K562 (cell line): Measurements from ENCODE around the gene IFI6. TPM values are rescaled to one million over a fixed set of nuclear protein-coding genes. Genes with fewer than 3 reads are reported as not detected.

Source experiments
- ATAC-seq: fragments of 200-7000 bp; cut with Tn5 transposase; 3 replicates; pipeline ENCODE4 v1.9.1; 2020; ENCODE audit warnings: moderate library complexity
- BruUV-seq: library from RNA; stranded (reverse); fragments of 400-500 nt; replicated peaks from 2 replicates; lab custom pipeline; 2021; lab: Mats Ljungman, UMichigan
- CTCF ChIA-PET: fragments of 300-600 bp; formaldehyde crosslinking; extraction: SDS; loops from one replicate; lab custom pipeline; 2021; ENCODE audit warnings: low intra/inter-chr PET ratio; lab: Yijun Ruan, JAX
- POLR2A ChIA-PET: fragments of 300-600, 350-650 bp; sonication (Branson Sonifier 250); formaldehyde crosslinking; extraction: SDS; loops from one replicate; lab custom pipeline; 2021; ENCODE audit warnings: antibody characterized with exemption, inconsistent platforms; lab: Yijun Ruan, JAX
- DNase-seq, 4 experiments: peaks; one replicate each; pipeline versions ENCODE4 v3.0.0 to v3.0.0-alpha.2; 2011 to 2018; ENCODE audit warnings: low spot score in 3 of 4, mixed read lengths in 3 of 4; ENCODE audit errors: extremely low read depth in 1 of 4
- FAIRE-seq: peaks from 2 replicates; lab custom pipeline; 2011; peaks lifted over from hg19 to GRCh38; lab: Jason Lieb, UNC
- H2AFZ ChIP-seq: 2 replicates; pipeline ENCODE4 v1.6.0; 2011; ENCODE audit warnings: low read depth, low read length, control low read depth, inconsistent platforms
- H3K27ac ChIP-seq: fragments of 200-600 bp; 3 replicates; pipeline ENCODE4 v1.8.0; 2011; ENCODE audit warnings: low read depth, mild to moderate bottlenecking, control low read depth, inconsistent platforms, low read length, moderate library complexity, mixed read lengths; ENCODE audit errors: extremely low read depth
- H3K27me3 ChIP-seq, 2 experiments: fragments of 300-600 bp in 1 of 2; 2 replicates in 1 of 2; 3 replicates in 1 of 2; pipeline versions ENCODE4 v1.6.0 to v1.8.0; 2011; ENCODE audit warnings: inconsistent platforms in 2 of 2, low read length in 2 of 2, mild to moderate bottlenecking in 1 of 2, mixed read lengths in 1 of 2, moderate library complexity in 1 of 2; ENCODE audit not compliant: control insufficient read depth in 2 of 2, insufficient read depth in 2 of 2
- H3K36me3 ChIP-seq: fragments of 300-600 bp; 3 replicates; pipeline ENCODE4 v1.8.0; 2011; ENCODE audit warnings: mild to moderate bottlenecking, low read length, inconsistent platforms; ENCODE audit not compliant: control insufficient read depth, insufficient read depth
- H3K4me1 ChIP-seq, 2 experiments: fragments of 200-600 bp in 1 of 2; replicated peaks in 1 of 2; 2 replicates in 1 of 2; 3 replicates in 1 of 2; pipeline versions ENCODE4 v1.5.1 to v1.8.0; 2011; ENCODE audit warnings: inconsistent platforms in 2 of 2, low read length in 2 of 2, mild to moderate bottlenecking in 1 of 2, mixed read lengths in 1 of 2, moderate library complexity in 1 of 2; ENCODE audit not compliant: control insufficient read depth in 2 of 2, insufficient read depth in 2 of 2
- H3K4me2 ChIP-seq: 2 replicates; pipeline ENCODE4 v1.6.1; 2011; ENCODE audit warnings: low read length, control low read depth, inconsistent platforms, mixed read lengths; ENCODE audit not compliant: insufficient read depth
- H3K4me3 ChIP-seq: fragments of 200-600 bp; sonication (generic), shearing (Covaris generic); 2 replicates; pipeline ENCODE4 v1.5.1; 2016; ENCODE audit warnings: control low read depth, inconsistent platforms
- H3K79me2 ChIP-seq: fragments of 200-600 bp; 3 replicates; pipeline ENCODE4 v1.8.0; 2011; ENCODE audit warnings: low read length, inconsistent platforms; ENCODE audit not compliant: control insufficient read depth, insufficient read depth
- H3K9ac ChIP-seq, 2 experiments: 2 replicates each; pipeline versions ENCODE4 v1.6.0 to v1.6.1; 2011; ENCODE audit warnings: low read depth in 2 of 2, low read length in 2 of 2, control low read depth in 1 of 2, inconsistent platforms in 1 of 2, mild to moderate bottlenecking in 1 of 2, mixed read lengths in 1 of 2; ENCODE audit not compliant: insufficient read depth in 1 of 2
- H3K9me1 ChIP-seq: one replicate; pipeline ENCODE4 v1.6.0; 2011; ENCODE audit warnings: inconsistent platforms, mild to moderate bottlenecking, low read length, moderate library complexity; ENCODE audit not compliant: control insufficient read depth, insufficient read depth
- H3K9me3 ChIP-seq: replicated peaks from 2 replicates; pipeline ENCODE4 v1.5.1; 2011; ENCODE audit warnings: low read depth, low read length, inconsistent platforms; ENCODE audit not compliant: control insufficient read depth, insufficient read depth
- H4K20me1 ChIP-seq: replicated peaks from 2 replicates; pipeline ENCODE4 v1.6.1; 2011; ENCODE audit warnings: low read length, inconsistent platforms, mixed read lengths; ENCODE audit not compliant: control insufficient read depth, insufficient read depth
- IRF2 ChIP-seq: sonication (generic); formaldehyde crosslinking; IDR thresholded peaks from 2 replicates; pipeline ENCODE4 v1.8.1; 2022; ENCODE audit warnings: mild to moderate bottlenecking, missing genetic modification reagents
- LEF1 ChIP-seq: fragments of 450-650 bp; IDR thresholded peaks from 2 replicates; pipeline ENCODE4 v1.6.1; 2016; ENCODE audit warnings: mild to moderate bottlenecking
- ZFPM2 ChIP-seq: fragments of 250-450 bp; sonication (Bioruptor Pico); IDR thresholded peaks from 2 replicates; pipeline ENCODE4 v1.5.1; 2022; ENCODE audit warnings: mild to moderate bottlenecking
- WGBS: fragments of 100-300 bp; shearing (Covaris generic); methylation state at CpG from one replicate; pipeline ENCODE4 v1.1.6; 2016; ENCODE audit warnings: low coverage, mixed read lengths; ENCODE audit not compliant: insufficient coverage; ENCODE audit errors: missing lambda C conversion rate; 5-methylcytosine and 5-hydroxymethylcytosine counted together
- in situ Hi-C: fragments of 300-500 bp; cut with MboI; formaldehyde crosslinking; loops from 4 replicates; pipeline ENCODE4 v1.15.0; 2018; ENCODE audit warnings: inconsistent platforms, mixed read lengths
- intact Hi-C: fragments of 100-400 bp; cut with micrococcal nuclease; formaldehyde crosslinking; loops from 2 replicates; pipeline ENCODE4 v1.14.2; 2022
- polyA plus RNA-seq, 8 experiments: library from polyadenylated mRNA; depleted of rRNA in 4 of 8; stranded (reverse) in 5 of 8; unstranded in 3 of 8; fragments of >200 nt; fragmentation: Nextera tagmentation in 2 of 8; fragmentation: Illumina TruSeq in 1 of 8; extraction: Ambion mirVana in 2 of 8; extraction: Trizol in 1 of 8; gene quantifications; 2 replicates each; pipeline versions ENCODE4 v1.2.1 to v1.2.3, GENCODE V29; 2011 to 2014; ENCODE audit warnings: inconsistent platforms in 1 of 8, missing spikeins in 1 of 8
- total RNA-seq, 7 experiments: library from RNA; depleted of rRNA in 6 of 7; stranded (reverse); fragments of >200 nt in 6 of 7; fragmentation: Illumina TruSeq in 2 of 7; extraction: Trizol in 2 of 7; gene quantifications; 2 replicates each; pipeline versions ENCODE4 v1.2.1 to v1.2.3, GENCODE V29; 2011 to 2021; ENCODE audit warnings: low replicate concordance in 1 of 7
- TF ChIP-seq, protein P1 (sequence below), 2 experiments: fragments of 200-800 bp in 1 of 2; sonication (Bioruptor generic) in 1 of 2; sonication (generic) in 1 of 2; formaldehyde crosslinking in 1 of 2; IDR thresholded peaks in 1 of 2; conservative IDR thresholded peaks in 1 of 2; 2 replicates each; pipeline versions ENCODE4 v1.5.0 to v1.6.1; 2016 to 2020; ENCODE audit warnings: missing compliant biosample characterization in 1 of 2, missing genetic modification characterization in 1 of 2, missing genetic modification reagents in 1 of 2
- TF ChIP-seq, protein P2 (sequence below): sonication (generic); formaldehyde crosslinking; IDR thresholded peaks from 2 replicates; pipeline ENCODE4 v1.8.0; 2022; ENCODE audit warnings: mild to moderate bottlenecking, missing genetic modification reagents
- TF ChIP-seq, protein P3 (sequence below), 2 experiments: fragments of 450-650 bp; conservative IDR thresholded peaks; 2 replicates each; pipeline ENCODE4 v1.6.1; 2017; ENCODE audit warnings: mild to moderate bottlenecking in 2 of 2, moderate library complexity in 2 of 2
- TF ChIP-seq, protein P4 (sequence below): fragments of 450-650 bp; formaldehyde crosslinking; IDR thresholded peaks from 2 replicates; pipeline ENCODE4 v1.4.0; 2022; ENCODE audit warnings: missing genetic modification characterization

IFI6 gene
- total and polyA plus RNA-seq, 9 of the 15 experiments (the other 6 are each of a cell fraction or from before 2014, with no cell fraction given): 0.17 to 4.5 (median 2.2) TPM

DNA sequence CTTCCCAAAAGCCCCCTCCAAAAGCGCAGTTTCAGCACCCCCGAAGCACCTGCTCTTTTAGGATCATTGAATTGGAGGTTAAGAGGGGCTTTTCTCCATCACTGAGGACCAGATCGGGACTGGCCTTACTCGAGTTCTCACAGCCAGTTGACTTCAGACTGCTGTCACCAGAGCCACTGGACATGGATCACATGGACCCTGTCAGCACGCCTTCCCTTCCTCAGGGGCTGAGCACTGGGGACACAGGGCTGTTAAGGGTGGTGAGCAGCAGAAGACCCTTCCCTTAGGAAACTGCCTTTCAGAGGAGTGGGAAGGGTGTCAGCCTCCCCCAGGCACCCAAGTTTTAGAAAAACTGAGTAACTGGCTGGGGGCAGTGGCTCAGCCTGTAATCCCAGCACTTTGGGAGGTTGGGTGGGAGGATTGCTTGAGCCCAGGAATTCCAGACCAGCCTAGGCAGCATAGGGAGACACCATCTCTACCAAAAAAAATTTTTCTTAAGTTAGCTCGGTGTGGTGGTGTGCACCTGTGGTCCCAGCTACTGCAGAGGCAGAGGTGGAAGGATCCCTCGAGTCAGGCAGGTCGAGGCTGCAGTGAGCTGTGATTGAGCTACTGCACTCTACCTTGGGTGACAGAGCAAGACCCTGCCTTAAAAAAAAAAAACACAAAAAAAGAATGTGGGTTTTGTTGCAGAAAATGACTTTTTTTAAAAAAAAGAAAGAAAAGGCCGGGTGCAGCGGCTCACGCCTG, 36.4 kb downstream of the IFI6 start:
- Histone ChIP-seq H3K9me3 (no peaks in the 10 kb centered on the region), H3K9ac (no peak overlapping the region), H3K79me2 (no peaks in the 10 kb centered on the region), H3K4me3 (no peak overlapping the region), H3K9me1 (no peaks in the 10 kb centered on the region), H4K20me1 (no peaks in the 10 kb centered on the region), H3K27ac (no peak overlapping the region), H2AFZ (no peak overlapping the region), H3K36me3 (no peaks in the 10 kb centered on the region), H3K4me1 (peaks cover 11 to 17% of the 10 kb centered on the region in 2 experiments; a peak in 4 of 5 replicates), H3K4me2 (no peak overlapping the region), H3K27me3 (peaks cover 3 to 20% of the 10 kb centered on the region in 2 experiments; a peak in 3 of 5 replicates)
- DNase-seq (no peak), FAIRE-seq (no peak), ATAC-seq (no peak)
- no TSS peak for BruUV-seq
- CTCF ChIA-PET: no interaction called here
- TF ChIP-seq, protein P1, sequence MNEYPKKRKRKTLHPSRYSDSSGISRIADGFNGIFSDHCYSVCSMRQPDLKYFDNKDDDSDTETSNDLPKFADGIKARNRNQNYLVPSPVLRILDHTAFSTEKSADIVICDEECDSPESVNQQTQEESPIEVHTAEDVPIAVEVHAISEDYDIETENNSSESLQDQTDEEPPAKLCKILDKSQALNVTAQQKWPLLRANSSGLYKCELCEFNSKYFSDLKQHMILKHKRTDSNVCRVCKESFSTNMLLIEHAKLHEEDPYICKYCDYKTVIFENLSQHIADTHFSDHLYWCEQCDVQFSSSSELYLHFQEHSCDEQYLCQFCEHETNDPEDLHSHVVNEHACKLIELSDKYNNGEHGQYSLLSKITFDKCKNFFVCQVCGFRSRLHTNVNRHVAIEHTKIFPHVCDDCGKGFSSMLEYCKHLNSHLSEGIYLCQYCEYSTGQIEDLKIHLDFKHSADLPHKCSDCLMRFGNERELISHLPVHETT (CRISPR knock-in tag; conservative IDR thresholded peaks at IDR 0.05 in 1 of 2, IDR thresholded peaks at IDR 0.05 in 1 of 2): no peak
- TF ChIP-seq, protein P2, sequence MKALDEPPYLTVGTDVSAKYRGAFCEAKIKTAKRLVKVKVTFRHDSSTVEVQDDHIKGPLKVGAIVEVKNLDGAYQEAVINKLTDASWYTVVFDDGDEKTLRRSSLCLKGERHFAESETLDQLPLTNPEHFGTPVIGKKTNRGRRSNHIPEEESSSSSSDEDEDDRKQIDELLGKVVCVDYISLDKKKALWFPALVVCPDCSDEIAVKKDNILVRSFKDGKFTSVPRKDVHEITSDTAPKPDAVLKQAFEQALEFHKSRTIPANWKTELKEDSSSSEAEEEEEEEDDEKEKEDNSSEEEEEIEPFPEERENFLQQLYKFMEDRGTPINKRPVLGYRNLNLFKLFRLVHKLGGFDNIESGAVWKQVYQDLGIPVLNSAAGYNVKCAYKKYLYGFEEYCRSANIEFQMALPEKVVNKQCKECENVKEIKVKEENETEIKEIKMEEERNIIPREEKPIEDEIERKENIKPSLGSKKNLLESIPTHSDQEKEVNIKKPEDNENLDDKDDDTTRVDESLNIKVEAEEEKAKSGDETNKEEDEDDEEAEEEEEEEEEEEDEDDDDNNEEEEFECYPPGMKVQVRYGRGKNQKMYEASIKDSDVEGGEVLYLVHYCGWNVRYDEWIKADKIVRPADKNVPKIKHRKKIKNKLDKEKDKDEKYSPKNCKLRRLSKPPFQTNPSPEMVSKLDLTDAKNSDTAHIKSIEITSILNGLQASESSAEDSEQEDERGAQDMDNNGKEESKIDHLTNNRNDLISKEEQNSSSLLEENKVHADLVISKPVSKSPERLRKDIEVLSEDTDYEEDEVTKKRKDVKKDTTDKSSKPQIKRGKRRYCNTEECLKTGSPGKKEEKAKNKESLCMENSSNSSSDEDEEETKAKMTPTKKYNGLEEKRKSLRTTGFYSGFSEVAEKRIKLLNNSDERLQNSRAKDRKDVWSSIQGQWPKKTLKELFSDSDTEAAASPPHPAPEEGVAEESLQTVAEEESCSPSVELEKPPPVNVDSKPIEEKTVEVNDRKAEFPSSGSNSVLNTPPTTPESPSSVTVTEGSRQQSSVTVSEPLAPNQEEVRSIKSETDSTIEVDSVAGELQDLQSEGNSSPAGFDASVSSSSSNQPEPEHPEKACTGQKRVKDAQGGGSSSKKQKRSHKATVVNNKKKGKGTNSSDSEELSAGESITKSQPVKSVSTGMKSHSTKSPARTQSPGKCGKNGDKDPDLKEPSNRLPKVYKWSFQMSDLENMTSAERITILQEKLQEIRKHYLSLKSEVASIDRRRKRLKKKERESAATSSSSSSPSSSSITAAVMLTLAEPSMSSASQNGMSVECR: no peak
- TF ChIP-seq IRF2 (no peak), LEF1 (no peak), ZFPM2 (CRISPR knock-in tag) (no peak)
- TF ChIP-seq, protein P3, sequence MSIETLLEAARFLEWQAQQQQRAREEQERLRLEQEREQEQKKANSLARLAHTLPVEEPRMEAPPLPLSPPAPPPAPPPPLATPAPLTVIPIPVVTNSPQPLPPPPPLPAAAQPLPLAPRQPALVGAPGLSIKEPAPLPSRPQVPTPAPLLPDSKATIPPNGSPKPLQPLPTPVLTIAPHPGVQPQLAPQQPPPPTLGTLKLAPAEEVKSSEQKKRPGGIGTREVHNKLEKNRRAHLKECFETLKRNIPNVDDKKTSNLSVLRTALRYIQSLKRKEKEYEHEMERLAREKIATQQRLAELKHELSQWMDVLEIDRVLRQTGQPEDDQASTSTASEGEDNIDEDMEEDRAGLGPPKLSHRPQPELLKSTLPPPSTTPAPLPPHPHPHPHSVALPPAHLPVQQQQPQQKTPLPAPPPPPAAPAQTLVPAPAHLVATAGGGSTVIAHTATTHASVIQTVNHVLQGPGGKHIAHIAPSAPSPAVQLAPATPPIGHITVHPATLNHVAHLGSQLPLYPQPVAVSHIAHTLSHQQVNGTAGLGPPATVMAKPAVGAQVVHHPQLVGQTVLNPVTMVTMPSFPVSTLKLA (conservative IDR thresholded peaks at IDR 0.05): no peak
- TF ChIP-seq, protein P4, sequence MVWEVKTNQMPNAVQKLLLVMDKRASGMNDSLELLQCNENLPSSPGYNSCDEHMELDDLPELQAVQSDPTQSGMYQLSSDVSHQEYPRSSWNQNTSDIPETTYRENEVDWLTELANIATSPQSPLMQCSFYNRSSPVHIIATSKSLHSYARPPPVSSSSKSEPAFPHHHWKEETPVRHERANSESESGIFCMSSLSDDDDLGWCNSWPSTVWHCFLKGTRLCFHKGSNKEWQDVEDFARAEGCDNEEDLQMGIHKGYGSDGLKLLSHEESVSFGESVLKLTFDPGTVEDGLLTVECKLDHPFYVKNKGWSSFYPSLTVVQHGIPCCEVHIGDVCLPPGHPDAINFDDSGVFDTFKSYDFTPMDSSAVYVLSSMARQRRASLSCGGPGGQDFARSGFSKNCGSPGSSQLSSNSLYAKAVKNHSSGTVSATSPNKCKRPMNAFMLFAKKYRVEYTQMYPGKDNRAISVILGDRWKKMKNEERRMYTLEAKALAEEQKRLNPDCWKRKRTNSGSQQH (CRISPR knock-in tag): no peak
- in situ Hi-C loops (no loop called here), intact Hi-C loops (no loop called here)
- 46% methylated on average over 11 of the region's 11 CpGs for WGBS
- POLR2A ChIA-PET: interaction anchor here (0.6 to 1.2 kb wide), 3 partner anchors 14 to 333 kb away, joined by 3 to 4 read pairs (median 4); no protein-coding TSS in a partner anchor
